ENCODE results near the gene FBLL1.

GRCh38 chr5:168525856-168526255 lies 3.2 kb upstream of the FBLL1 start:
- no peak for TF ChIP-seq USF1 (IDR thresholded peaks at IDR 0.05; ENCODE audit: borderline replicate concordance, extremely low read length, insufficient read depth, low read depth, low read length)
- TF ChIP-seq RAD21 (IDR thresholded peaks at IDR 0.05; ENCODE audit: insufficient read depth, low read depth, low read length) = no peak
- TF ChIP-seq ZNF24 (IDR thresholded peaks at IDR 0.05) = no peak
- no peak for TF ChIP-seq PKNOX1 (IDR thresholded peaks at IDR 0.05)
- TF ChIP-seq POLR2AphosphoS5 (IDR thresholded peaks at IDR 0.05; ENCODE audit: low read length) = no peak
- no peak for TF ChIP-seq REST (IDR thresholded peaks at IDR 0.05; ENCODE audit: low read depth, low read length)
- no peak for TF ChIP-seq NFIC (IDR thresholded peaks at IDR 0.05; ENCODE audit: low read depth, low read length)
- TF ChIP-seq CTCF (IDR thresholded peaks at IDR 0.05 in 2 of 3, conservative IDR thresholded peaks at IDR 0.05 in 1 of 3; ENCODE audit: control insufficient read depth in 2 of 3, extremely low read depth in 1 of 3, insufficient read depth in 1 of 3, low read depth in 3 of 3, low read length in 3 of 3) = no peak
- TF ChIP-seq POLR2A (IDR thresholded peaks at IDR 0.05; ENCODE audit: low read depth, low read length) = no peak
